Muscle layer of duodenum (tissue), 2 donors: Measurements from ENCODE around the gene PCNP.

Experiments used
- H3K27ac ChIP-seq: one replicate; pipeline ENCODE4 v1.7.0; 2013; ENCODE audit warnings: mild to moderate bottlenecking, low read length
- H3K27me3 ChIP-seq: one replicate; pipeline ENCODE4 v1.7.0; 2013; ENCODE audit warnings: low read depth, mild to moderate bottlenecking, control low read depth, low read length
- H3K36me3 ChIP-seq, 2 donors: one replicate each; pipeline ENCODE4 v1.7.0; 2013; ENCODE audit warnings: low read length in 2 of 2, control low read depth in 1 of 2, mild to moderate bottlenecking in 1 of 2; ENCODE audit not compliant: insufficient read depth in 2 of 2, control insufficient read depth in 1 of 2
- H3K4me1 ChIP-seq, 2 donors: one replicate each; pipeline ENCODE4 v1.7.0; 2013; ENCODE audit warnings: low read length in 2 of 2, mild to moderate bottlenecking in 2 of 2, control low read depth in 1 of 2, moderate library complexity in 1 of 2; ENCODE audit not compliant: insufficient read depth in 2 of 2, control insufficient read depth in 1 of 2
- H3K4me3 ChIP-seq, 2 donors: one replicate each; pipeline ENCODE4 v1.7.0; 2013; ENCODE audit warnings: low read length in 2 of 2, low read depth in 1 of 2, mild to moderate bottlenecking in 1 of 2
- H3K9me3 ChIP-seq, 2 donors: one replicate each; pipeline ENCODE4 v1.7.0; 2013; ENCODE audit warnings: low read length in 2 of 2, control low read depth in 1 of 2, mild to moderate bottlenecking in 1 of 2; ENCODE audit not compliant: control insufficient read depth in 1 of 2
- donor health status: healthy.

The PCNP gene

GRCh38 chr3:101573449-101574387, at the start of gene PCNP:
PCNP (plus strand) TSS chr3:101574180; CDS start chr3:101574216, 36 bp downstream.
- peak within 1 kb of the TSS; percentile 86 to 98 for H3K4me3 ChIP-seq
- H3K27me3 ChIP-seq: no peaks in the 10 kb centered on the region
- peak within 1 kb of the TSS; percentile 99 for H3K27ac ChIP-seq

GRCh38 chr3:101527441-101527840, 46.5 kb upstream of the PCNP start:
- Histone ChIP-seq H3K9me3 (peaks cover 0 to 8% of the 10 kb centered on the region in 2 donors), H3K4me1 (no peaks in the 10 kb centered on the region), H3K36me3 (no peaks in the 10 kb centered on the region), H3K27me3 (no peaks in the 10 kb centered on the region), H3K27ac (no peak overlapping the region), H3K4me3 (no peak overlapping the region)

More at GRCh38 chr3:101573449-101574387, at the start of gene PCNP:
- peaks cover 0 to 13% of the 10 kb centered on the region in 2 donors for H3K36me3 ChIP-seq
- H3K9me3 ChIP-seq: no peaks in the 10 kb centered on the region
- H3K4me1 ChIP-seq: peaks cover 21 to 24% of the 10 kb centered on the region in 2 donors

- H3K27ac ChIP-seq: no peak overlapping the region
- peaks cover 0 to 8% of the 10 kb centered on the region in 2 donors for H3K9me3 ChIP-seq
- no peaks in the 10 kb centered on the region for H3K36me3 ChIP-seq
- no peak overlapping the region for H3K4me3 ChIP-seq
- no peaks in the 10 kb centered on the region for H3K27me3 ChIP-seq
- no peaks in the 10 kb centered on the region for H3K4me1 ChIP-seq
These were observed 46.1 kb upstream of the PCNP start for GRCh38 chr3:101527906-101528305.

GRCh38 chr3:101529816-101530685, 43.9 kb upstream of the PCNP start:
- no peaks in the 10 kb centered on the region for H3K27me3 ChIP-seq
- peaks cover 0 to 7% of the 10 kb centered on the region in 2 donors for H3K4me1 ChIP-seq
- H3K27ac ChIP-seq: no peak overlapping the region
- no peak overlapping the region for H3K4me3 ChIP-seq
- H3K9me3 ChIP-seq: peaks cover 0 to 6% of the 10 kb centered on the region in 2 donors
- no peaks in the 10 kb centered on the region for H3K36me3 ChIP-seq

GRCh38 chr3:101530686-101531047, 43.3 kb upstream of the PCNP start:
- Histone ChIP-seq H3K9me3 (no peaks in the 10 kb centered on the region), H3K27me3 (no peaks in the 10 kb centered on the region), H3K4me3 (no peak overlapping the region), H3K36me3 (no peaks in the 10 kb centered on the region), H3K4me1 (peaks cover 0 to 7% of the 10 kb centered on the region in 2 donors), H3K27ac (no peak overlapping the region)

GRCh38 chr3:101531473-101532086, 42.4 kb upstream of the PCNP start:
- Histone ChIP-seq H3K36me3 (no peaks in the 10 kb centered on the region), H3K27ac (no peak overlapping the region), H3K27me3 (no peaks in the 10 kb centered on the region), H3K9me3 (no peaks in the 10 kb centered on the region), H3K4me3 (no peak overlapping the region), H3K4me1 (peaks cover 0 to 7% of the 10 kb centered on the region in 2 donors)

- H3K27ac ChIP-seq: no peak overlapping the region
- peaks cover 0 to 7% of the 10 kb centered on the region in 2 donors for H3K4me1 ChIP-seq
- no peaks in the 10 kb centered on the region for H3K36me3 ChIP-seq
- H3K27me3 ChIP-seq: no peaks in the 10 kb centered on the region
- no peaks in the 10 kb centered on the region for H3K9me3 ChIP-seq
- H3K4me3 ChIP-seq: no peak overlapping the region
These were observed 41.0 kb upstream of the PCNP start for GRCh38 chr3:101532783-101533602.

- Histone ChIP-seq H3K27me3 (no peaks in the 10 kb centered on the region), H3K4me1 (peaks cover 0 to 7% of the 10 kb centered on the region in 2 donors), H3K9me3 (no peaks in the 10 kb centered on the region), H3K36me3 (no peaks in the 10 kb centered on the region), H3K27ac (no peak overlapping the region), H3K4me3 (no peak overlapping the region)
These were observed 40.4 kb upstream of the PCNP start for GRCh38 chr3:101533603-101533968.

- Histone ChIP-seq H3K4me1 (peaks cover 0 to 7% of the 10 kb centered on the region in 2 donors), H3K27ac (no peak overlapping the region), H3K9me3 (no peaks in the 10 kb centered on the region), H3K4me3 (no peak overlapping the region), H3K36me3 (no peaks in the 10 kb centered on the region), H3K27me3 (no peaks in the 10 kb centered on the region)
These were observed 38.8 kb upstream of the PCNP start for GRCh38 chr3:101535221-101535620.

GRCh38 chr3:101536266-101536665, 37.7 kb upstream of the PCNP start:
- no peaks in the 10 kb centered on the region for H3K27me3 ChIP-seq
- H3K27ac ChIP-seq: no peak overlapping the region
- H3K9me3 ChIP-seq: no peaks in the 10 kb centered on the region
- H3K4me1 ChIP-seq: peaks cover 0 to 7% of the 10 kb centered on the region in 2 donors
- H3K4me3 ChIP-seq: no peak overlapping the region
- H3K36me3 ChIP-seq: no peaks in the 10 kb centered on the region
